Body of pancreas (tissue), 4 donors: ENCODE data around the gene ACVR1B.

Experiments
- POLR2A ChIP-seq, 3 donors: fragments of 450-650 bp; IDR thresholded peaks; one replicate each; pipeline ENCODE4 v1.6.1; 2016; ENCODE audit warnings: antibody characterized with exemption in 3 of 3, mild to moderate bottlenecking in 2 of 3
- TF ChIP-seq, protein P1 (sequence below), 7 experiments: fragments of 450-650 bp in 4 of 7; fragments of 200-600 bp in 3 of 7; sonication (generic) in 3 of 7; IDR thresholded peaks; one replicate each; pipeline ENCODE4 v1.5.1; 2016 to 2019; ENCODE audit warnings: antibody characterized with exemption in 7 of 7

DNA sequence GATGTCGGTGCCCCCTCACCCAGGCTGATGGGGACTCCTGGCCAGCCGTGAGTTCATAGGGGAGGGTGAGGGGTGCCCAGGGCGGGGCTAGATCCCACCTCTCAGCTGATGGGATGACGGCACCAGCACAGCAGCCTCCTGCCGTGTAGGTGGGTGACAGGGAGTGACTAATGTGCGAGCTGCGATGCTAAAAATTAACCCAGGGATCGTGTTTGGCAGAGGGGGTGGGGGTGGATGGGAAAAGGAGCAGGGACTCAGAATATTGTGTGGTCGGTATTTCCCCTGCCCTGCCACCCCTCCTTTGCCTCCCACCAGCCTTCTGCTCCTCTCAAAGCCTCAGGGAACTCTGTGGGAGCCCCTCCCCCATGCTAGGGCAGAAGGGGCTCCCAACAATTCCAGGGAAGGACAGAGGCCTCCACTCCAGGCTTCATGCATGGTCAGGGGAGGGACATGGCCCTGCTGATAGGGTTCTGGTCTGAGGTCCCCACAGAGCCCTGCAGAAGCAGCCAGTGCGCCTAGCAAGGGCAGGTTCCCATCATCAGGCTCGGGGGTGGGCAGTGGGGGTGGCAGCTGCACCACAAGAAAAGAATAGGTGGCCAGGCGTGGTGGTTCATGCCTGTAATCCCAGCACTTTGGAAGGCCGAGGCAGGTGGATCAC, 67.7 kb downstream of the ACVR1B start:
- TF ChIP-seq, protein P1, sequence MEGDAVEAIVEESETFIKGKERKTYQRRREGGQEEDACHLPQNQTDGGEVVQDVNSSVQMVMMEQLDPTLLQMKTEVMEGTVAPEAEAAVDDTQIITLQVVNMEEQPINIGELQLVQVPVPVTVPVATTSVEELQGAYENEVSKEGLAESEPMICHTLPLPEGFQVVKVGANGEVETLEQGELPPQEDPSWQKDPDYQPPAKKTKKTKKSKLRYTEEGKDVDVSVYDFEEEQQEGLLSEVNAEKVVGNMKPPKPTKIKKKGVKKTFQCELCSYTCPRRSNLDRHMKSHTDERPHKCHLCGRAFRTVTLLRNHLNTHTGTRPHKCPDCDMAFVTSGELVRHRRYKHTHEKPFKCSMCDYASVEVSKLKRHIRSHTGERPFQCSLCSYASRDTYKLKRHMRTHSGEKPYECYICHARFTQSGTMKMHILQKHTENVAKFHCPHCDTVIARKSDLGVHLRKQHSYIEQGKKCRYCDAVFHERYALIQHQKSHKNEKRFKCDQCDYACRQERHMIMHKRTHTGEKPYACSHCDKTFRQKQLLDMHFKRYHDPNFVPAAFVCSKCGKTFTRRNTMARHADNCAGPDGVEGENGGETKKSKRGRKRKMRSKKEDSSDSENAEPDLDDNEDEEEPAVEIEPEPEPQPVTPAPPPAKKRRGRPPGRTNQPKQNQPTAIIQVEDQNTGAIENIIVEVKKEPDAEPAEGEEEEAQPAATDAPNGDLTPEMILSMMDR (IDR thresholded peaks at IDR 0.05), result no peak
- TF ChIP-seq POLR2A (IDR thresholded peaks at IDR 0.05), result no peak
